Stimulated activated memory B cell treated with anti-CD40 and anti-IgM and Interleukin-4, amounts not matched to agents 10 μg/mL and 1 μg/mL and 100 μg/mL, for 72 hours (primary cell): ENCODE data around the gene ADAM12.
A peak's percentile ranks its signal among the peaks of the same experiment; 100 is the strongest.
"Not testable (repeated sequence)": the region's sequence is repeated elsewhere in the genome, so short reads cannot be mapped to it uniquely, and the experiment has no call there.

ENCODE experiments used
- ATAC-seq: fragments of 150-1000 bp; cut with Tn5 transposase; 2 replicates; pipeline ENCODE4 v1.10.0; 2021
- H3K27ac Mint-ChIP-seq: one replicate; pipeline ENCODE4 v1.8.0; 2022; ENCODE audit warnings: mild to moderate bottlenecking, mixed read lengths
- H3K27me3 Mint-ChIP-seq: one replicate; pipeline ENCODE4 v1.8.0; 2022; ENCODE audit warnings: mixed read lengths
- H3K36me3 Mint-ChIP-seq: one replicate; pipeline ENCODE4 v1.8.0; 2022; ENCODE audit warnings: mixed read lengths
- H3K4me1 Mint-ChIP-seq: one replicate; pipeline ENCODE4 v1.8.0; 2022; ENCODE audit warnings: mixed read lengths
- H3K4me3 Mint-ChIP-seq: one replicate; pipeline ENCODE4 v1.8.0; 2022; ENCODE audit warnings: mild to moderate bottlenecking, moderate library complexity, mixed read lengths
- H3K9me3 Mint-ChIP-seq: one replicate; pipeline ENCODE4 v1.8.0; 2022; ENCODE audit warnings: mixed read lengths

ADAM12 gene

DNA sequence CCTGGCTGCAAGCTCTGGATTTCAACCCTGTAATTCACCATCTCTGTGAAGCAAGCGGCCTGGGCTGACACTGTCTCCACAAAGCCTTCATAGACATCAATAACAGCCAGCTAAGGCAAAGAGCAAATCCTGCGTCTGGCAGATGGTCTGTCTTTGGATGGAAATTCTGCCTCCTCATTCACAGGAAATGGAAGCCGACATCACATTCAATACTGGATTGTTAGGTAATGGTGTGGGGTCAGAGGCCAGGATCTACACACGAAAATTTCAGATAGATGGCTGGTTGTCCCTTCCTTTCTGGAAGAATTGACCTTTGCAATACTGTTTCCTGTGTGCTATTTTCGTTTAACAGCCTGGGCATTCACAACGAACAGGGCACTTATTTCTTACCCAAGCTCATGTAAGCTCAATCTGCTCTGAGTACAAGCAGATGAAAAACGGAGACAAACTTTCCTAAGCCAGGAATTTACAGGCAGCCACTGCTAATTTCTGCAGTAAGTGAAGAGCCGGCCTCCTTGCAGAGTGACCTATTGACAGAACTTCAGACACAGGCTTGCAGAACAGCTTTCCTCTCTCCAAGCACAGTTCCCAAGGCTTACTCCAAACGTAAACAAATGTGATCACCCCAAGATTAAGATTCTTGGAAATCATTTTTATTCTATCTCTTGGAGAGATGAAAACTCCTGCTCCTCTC, 3.1 kb upstream of the ADAM12 start:
- Mint-ChIP-seq H3K4me3 (no peak overlapping the region), H3K4me1 (peaks cover 9% of the 10 kb centered on the region), H3K27me3 (peaks cover 13% of the 10 kb centered on the region), H3K9me3 (peaks cover 5% of the 10 kb centered on the region), H3K27ac (no peak overlapping the region), H3K36me3 (peaks cover 5% of the 10 kb centered on the region)
- no peak for ATAC-seq

GRCh38 chr10:126390324-126390723, 2.0 kb upstream of the ADAM12 start:
- H3K27me3 Mint-ChIP-seq, result peaks cover 24% of the 10 kb centered on the region
- no peak overlapping the region for H3K4me3 Mint-ChIP-seq
- H3K27ac Mint-ChIP-seq, result no peak overlapping the region
- peaks cover 9% of the 10 kb centered on the region for H3K4me1 Mint-ChIP-seq
- ATAC-seq, result no peak
- peaks cover 9% of the 10 kb centered on the region for H3K9me3 Mint-ChIP-seq
- H3K36me3 Mint-ChIP-seq, result peaks cover 5% of the 10 kb centered on the region

GRCh38 chr10:126387041-126387921, 996 bp downstream of the ADAM12 start:
- Mint-ChIP-seq H3K4me3 (peak overlapping the region; percentile 43), H3K9me3 (peaks cover 9% of the 10 kb centered on the region), H3K27ac (peak overlapping the region; percentile 9), H3K27me3 (peaks cover 34% of the 10 kb centered on the region), H3K36me3 (peaks cover 5% of the 10 kb centered on the region), H3K4me1 (peaks cover 9% of the 10 kb centered on the region)
- no peak for ATAC-seq

- Mint-ChIP-seq H3K9me3 (peaks cover 9% of the 10 kb centered on the region), H3K27me3 (peaks cover 34% of the 10 kb centered on the region), H3K4me3 (no peak overlapping the region), H3K4me1 (peaks cover 9% of the 10 kb centered on the region), H3K27ac (no peak overlapping the region), H3K36me3 (peaks cover 5% of the 10 kb centered on the region)
- ATAC-seq, result no peak
These were observed 3.9 kb downstream of the ADAM12 start for GRCh38 chr10:126384269-126384873.

DNA sequence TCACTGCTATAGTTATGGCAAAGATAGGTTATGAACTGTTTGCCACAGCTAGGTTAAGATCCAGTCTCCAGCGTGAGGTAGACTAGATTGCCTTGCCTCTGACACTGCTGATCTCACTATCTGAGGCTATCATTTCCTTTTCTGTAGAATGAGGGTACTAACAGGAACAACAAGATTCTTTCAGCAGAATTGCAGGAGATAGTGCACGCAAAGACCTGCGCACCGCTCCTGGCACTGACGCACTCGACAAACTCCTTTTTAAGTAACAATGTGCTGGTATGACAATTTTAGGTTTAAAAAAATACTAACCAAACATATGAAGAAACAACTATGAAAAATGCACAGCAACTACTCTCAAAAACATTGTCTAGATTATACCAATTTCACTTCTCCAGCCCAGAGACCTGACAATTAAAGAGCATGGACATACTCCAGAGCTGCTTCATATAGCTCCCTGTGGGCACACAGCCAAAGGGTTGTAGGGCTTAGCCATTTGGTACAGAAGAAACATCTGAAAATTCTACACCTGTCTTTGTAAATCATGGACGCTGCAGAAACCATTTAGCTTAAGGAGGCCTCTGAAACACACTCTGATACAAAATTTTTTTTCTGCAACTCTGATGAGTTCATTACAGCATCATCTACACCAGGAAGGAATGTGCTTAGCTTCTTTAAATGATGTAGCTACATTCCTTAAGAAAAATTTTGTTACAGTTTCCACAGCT, 7.8 kb downstream of the ADAM12 start:
- no peaks in the 10 kb centered on the region for H3K4me1 Mint-ChIP-seq
- peaks cover 8% of the 10 kb centered on the region for H3K9me3 Mint-ChIP-seq
- no peaks in the 10 kb centered on the region for H3K36me3 Mint-ChIP-seq
- peaks cover 12% of the 10 kb centered on the region for H3K27me3 Mint-ChIP-seq
- H3K4me3 Mint-ChIP-seq, result no peak overlapping the region
- no peak overlapping the region for H3K27ac Mint-ChIP-seq
- no peak for ATAC-seq

GRCh38 chr10:126379166-126379565, 9.1 kb downstream of the ADAM12 start:
- not testable (repeated sequence) for H3K4me3 Mint-ChIP-seq, H3K27me3 Mint-ChIP-seq, H3K36me3 Mint-ChIP-seq, H3K27ac Mint-ChIP-seq, ATAC-seq, H3K4me1 Mint-ChIP-seq
- H3K9me3 Mint-ChIP-seq, result peaks cover 14% of the 10 kb centered on the region

GRCh38 chr10:126376956-126377355, 11.3 kb downstream of the ADAM12 start:
- no peak for ATAC-seq
- H3K27ac Mint-ChIP-seq, result no peak overlapping the region
- no peak overlapping the region for H3K4me3 Mint-ChIP-seq
- H3K4me1 Mint-ChIP-seq, result no peaks in the 10 kb centered on the region
- no peaks in the 10 kb centered on the region for H3K27me3 Mint-ChIP-seq
- H3K36me3 Mint-ChIP-seq, result no peaks in the 10 kb centered on the region
- peaks cover 11% of the 10 kb centered on the region for H3K9me3 Mint-ChIP-seq

- H3K27ac Mint-ChIP-seq, result no peak overlapping the region
- no peak for ATAC-seq
- no peak overlapping the region for H3K4me3 Mint-ChIP-seq
- no peaks in the 10 kb centered on the region for H3K36me3 Mint-ChIP-seq
- peaks cover 11% of the 10 kb centered on the region for H3K9me3 Mint-ChIP-seq
- H3K4me1 Mint-ChIP-seq, result no peaks in the 10 kb centered on the region
- H3K27me3 Mint-ChIP-seq, result no peaks in the 10 kb centered on the region
These were observed 12.2 kb downstream of the ADAM12 start for GRCh38 chr10:126375926-126376554.

DNA sequence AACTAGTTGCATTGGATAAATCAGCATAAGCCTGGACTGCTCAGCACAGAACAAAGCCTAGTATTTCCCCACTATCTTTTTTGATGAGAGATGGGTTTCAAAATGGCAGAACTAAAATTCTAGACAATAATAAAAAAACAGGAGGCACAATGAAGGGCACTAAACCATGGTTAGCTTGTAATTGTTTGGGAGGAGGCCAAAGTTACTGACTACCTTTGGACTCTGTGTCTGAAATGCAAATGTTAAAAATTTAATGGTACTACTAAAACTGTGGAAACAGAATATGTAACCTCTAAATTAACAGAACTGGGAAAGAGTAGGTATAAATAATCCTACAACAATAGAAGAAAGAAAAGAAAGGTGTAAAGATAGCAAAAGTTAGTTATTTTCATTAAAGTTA, 13.0 kb downstream of the ADAM12 start:
- Mint-ChIP-seq H3K4me1 (no peaks in the 10 kb centered on the region), H3K27ac (no peak overlapping the region), H3K9me3 (peaks cover 11% of the 10 kb centered on the region), H3K4me3 (no peak overlapping the region), H3K36me3 (no peaks in the 10 kb centered on the region), H3K27me3 (no peaks in the 10 kb centered on the region)
- no peak for ATAC-seq

DNA sequence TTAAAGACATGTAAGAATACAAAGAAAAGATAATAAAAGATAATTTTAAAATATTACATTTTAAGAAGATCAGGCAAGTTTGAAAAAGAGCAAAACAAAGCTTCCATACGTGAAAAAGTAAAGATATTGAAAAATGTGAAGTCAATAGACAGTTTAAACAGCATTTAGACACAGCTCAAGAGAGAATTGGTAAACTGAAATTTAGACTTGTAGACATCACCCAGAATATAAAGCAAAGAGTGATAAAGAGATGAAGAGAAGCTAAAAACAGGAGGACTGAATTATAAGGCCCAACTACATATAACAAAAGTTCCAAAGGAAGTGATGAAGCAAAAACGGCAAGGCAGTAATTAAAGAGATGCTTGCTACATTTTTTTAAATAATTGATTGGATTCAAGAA, 13.8 kb downstream of the ADAM12 start:
- Mint-ChIP-seq H3K27me3 (no peaks in the 10 kb centered on the region), H3K36me3 (no peaks in the 10 kb centered on the region), H3K9me3 (peaks cover 11% of the 10 kb centered on the region), H3K27ac (no peak overlapping the region), H3K4me1 (no peaks in the 10 kb centered on the region), H3K4me3 (no peak overlapping the region)
- no peak for ATAC-seq

DNA sequence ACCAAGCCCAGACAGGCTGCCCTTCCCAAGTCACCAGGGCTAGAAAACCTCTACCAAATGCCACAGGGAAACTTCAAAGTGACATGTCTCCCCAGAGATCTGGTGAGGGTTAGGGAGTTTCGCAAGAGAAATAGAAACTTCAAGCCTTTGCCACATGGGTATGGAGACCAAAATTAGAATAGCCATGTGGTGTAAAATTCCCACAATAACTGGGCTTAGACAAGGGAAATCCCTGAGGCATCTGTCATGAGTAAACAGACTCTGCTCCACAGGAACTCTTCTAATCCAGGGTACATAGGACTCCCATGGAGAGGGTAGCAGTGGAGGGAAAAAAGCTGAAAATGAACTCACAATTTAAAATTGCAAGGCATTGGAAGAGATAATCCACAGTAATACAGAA, 14.3 kb downstream of the ADAM12 start:
- no peak for ATAC-seq
- H3K27me3 Mint-ChIP-seq, result no peaks in the 10 kb centered on the region
- no peak overlapping the region for H3K4me3 Mint-ChIP-seq
- peaks cover 11% of the 10 kb centered on the region for H3K9me3 Mint-ChIP-seq
- no peaks in the 10 kb centered on the region for H3K36me3 Mint-ChIP-seq
- H3K4me1 Mint-ChIP-seq, result no peaks in the 10 kb centered on the region
- H3K27ac Mint-ChIP-seq, result no peak overlapping the region

- Mint-ChIP-seq H3K4me1 (no peaks in the 10 kb centered on the region), H3K27ac (no peak overlapping the region), H3K36me3 (no peaks in the 10 kb centered on the region), H3K27me3 (no peaks in the 10 kb centered on the region), H3K4me3 (no peak overlapping the region), H3K9me3 (peaks cover 8% of the 10 kb centered on the region)
- no peak for ATAC-seq
These were observed 15.1 kb downstream of the ADAM12 start for GRCh38 chr10:126373147-126373546.

DNA sequence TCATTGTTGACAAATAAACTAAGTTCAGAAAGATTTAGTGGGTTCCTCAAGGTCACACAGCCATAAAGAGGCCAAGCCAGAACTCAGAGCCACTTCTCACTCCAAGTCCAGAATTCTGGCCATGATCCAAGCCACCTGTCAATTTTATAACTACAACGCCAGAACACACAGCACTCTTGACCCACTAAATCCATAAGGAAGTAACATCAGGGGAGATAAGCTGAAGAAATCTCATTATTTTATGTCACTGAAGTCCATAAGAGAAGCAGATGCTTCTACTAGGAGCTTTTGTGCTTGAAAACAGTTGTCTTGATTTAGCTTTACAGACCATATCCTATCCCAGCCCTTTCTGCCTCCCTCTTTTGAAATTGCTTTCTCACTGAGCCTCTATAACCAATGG, 15.9 kb downstream of the ADAM12 start:
- no peak overlapping the region for H3K27ac Mint-ChIP-seq
- ATAC-seq, result no peak
- H3K4me3 Mint-ChIP-seq, result no peak overlapping the region
- peaks cover 8% of the 10 kb centered on the region for H3K9me3 Mint-ChIP-seq
- no peaks in the 10 kb centered on the region for H3K4me1 Mint-ChIP-seq
- no peaks in the 10 kb centered on the region for H3K27me3 Mint-ChIP-seq
- H3K36me3 Mint-ChIP-seq, result no peaks in the 10 kb centered on the region

GRCh38 chr10:126369125-126369710, 19.1 kb downstream of the ADAM12 start:
- Mint-ChIP-seq H3K4me3 (no peak overlapping the region), H3K9me3 (no peaks in the 10 kb centered on the region), H3K27ac (no peak overlapping the region), H3K4me1 (no peaks in the 10 kb centered on the region), H3K36me3 (no peaks in the 10 kb centered on the region), H3K27me3 (no peaks in the 10 kb centered on the region)
- ATAC-seq, result no peak
